B cell (primary cell): ENCODE data around the gene GAL3ST2. TPM values are rescaled to one million over a fixed set of nuclear protein-coding genes. Genes with fewer than 3 reads are reported as not detected.
"Not testable (repeated sequence)": the region's sequence is repeated elsewhere in the genome, so short reads cannot be mapped to it uniquely, and the experiment has no call there.

Experiments used
- ATAC-seq: fragments of 200-7000 bp; cut with Tn5 transposase; one replicate; pipeline ENCODE4 v1.10.0; 2021; ENCODE audit warnings: low read depth, mild to moderate bottlenecking, moderate number of reproducible peaks, moderate library complexity
- CTCF ChIA-PET: fragments of 350-600 bp; sonication (Branson Sonifier 250); formaldehyde crosslinking; loops from one replicate; lab custom pipeline; 2021; ENCODE audit warnings: antibody characterized with exemption, inconsistent platforms; lab: Charles Lee
- POLR2A ChIA-PET: fragments of 350-600 bp; sonication (Branson Sonifier 250); formaldehyde crosslinking; loops from one replicate; lab custom pipeline; 2021; ENCODE audit warnings: antibody characterized with exemption; lab: Charles Lee
- DNase-seq: peaks from one replicate; pipeline ENCODE4 v3.0.0; 2013
- H2AFZ ChIP-seq: 2 replicates; pipeline ENCODE4 v1.6.1; 2012; ENCODE audit warnings: mild to moderate bottlenecking, low read depth, low read length; ENCODE audit not compliant: insufficient read depth, poor library complexity, severe bottlenecking
- H3K27ac ChIP-seq, 2 donors: 1 replicate in 1 of 2; 2 replicates in 1 of 2; pipeline ENCODE4 v1.5.1; 2012 to 2013; ENCODE audit warnings: low read length in 2 of 2, mild to moderate bottlenecking in 2 of 2, moderate library complexity in 1 of 2
- H3K27me3 ChIP-seq, 4 experiments: fragments of 200-600 bp in 1 of 4; sonication (generic) in 1 of 4; replicated peaks in 1 of 4; 1 replicate in 2 of 4; 2 replicates in 2 of 4; pipeline versions ENCODE4 v1.6.1 to v1.7.0; 2013 to 2016; ENCODE audit warnings: low read length in 3 of 4, mild to moderate bottlenecking in 2 of 4, mixed read lengths in 1 of 4, moderate library complexity in 1 of 4; ENCODE audit not compliant: insufficient read depth in 4 of 4, control insufficient read depth in 3 of 4; ENCODE audit errors: control extremely low read depth in 1 of 4
- H3K36me3 ChIP-seq, 2 experiments: replicated peaks in 1 of 2; 1 replicate in 1 of 2; 2 replicates in 1 of 2; pipeline versions ENCODE4 v1.6.1 to v1.7.1; 2013; ENCODE audit warnings: low read length in 1 of 2; ENCODE audit not compliant: insufficient read depth in 2 of 2, control insufficient read depth in 1 of 2; ENCODE audit errors: control extremely low read depth in 1 of 2, extremely low read depth in 1 of 2
- H3K4me1 ChIP-seq, 2 donors: fragments of 200-600 bp in 1 of 2; sonication (generic) in 1 of 2; 1 replicate in 1 of 2; 2 replicates in 1 of 2; pipeline versions ENCODE4 v1.5.1 to v1.6.1; 2013 to 2017; ENCODE audit warnings: low read length in 2 of 2; ENCODE audit not compliant: control insufficient read depth in 2 of 2, insufficient read depth in 2 of 2
- H3K4me2 ChIP-seq: replicated peaks from 2 replicates; pipeline ENCODE3; 2012; ENCODE audit warnings: mild to moderate bottlenecking, low read depth, low read length; ENCODE audit not compliant: poor library complexity, severe bottlenecking
- H3K4me3 ChIP-seq, 5 experiments: fragments of 200-600 bp in 1 of 5; sonication (generic) in 1 of 5; 1 replicate in 3 of 5; 2 replicates in 2 of 5; pipeline versions ENCODE4 v1.5.1 to v1.7.0; 2011 to 2016; ENCODE audit warnings: low read length in 4 of 5, mild to moderate bottlenecking in 4 of 5, low read depth in 2 of 5, control low read depth in 1 of 5, moderate library complexity in 1 of 5; ENCODE audit not compliant: insufficient read depth in 1 of 5; ENCODE audit errors: control extremely low read depth in 1 of 5, extremely low read depth in 1 of 5
- H3K79me2 ChIP-seq: fragments of 200-600 bp; sonication (generic); one replicate; pipeline ENCODE4 v1.6.0; 2016; ENCODE audit warnings: low read length; ENCODE audit not compliant: control insufficient read depth, insufficient read depth
- H3K9ac ChIP-seq: fragments of 200-600 bp; sonication (generic); 2 replicates; pipeline ENCODE4 v1.6.1; 2017; ENCODE audit warnings: mild to moderate bottlenecking, low read length, moderate library complexity
- H3K9me3 ChIP-seq, 3 donors: one replicate each; pipeline versions ENCODE4 v1.6.1 to v1.7.1; 2013; ENCODE audit warnings: low read length in 2 of 3; ENCODE audit not compliant: control insufficient read depth in 2 of 3, insufficient read depth in 1 of 3; ENCODE audit errors: control extremely low read depth in 1 of 3
- H4K20me1 ChIP-seq: 2 replicates; pipeline ENCODE4 v1.6.0; 2012; ENCODE audit warnings: mild to moderate bottlenecking, low read length; ENCODE audit not compliant: insufficient read depth, control insufficient read depth, poor library complexity, severe bottlenecking
- H3K27ac Mint-ChIP-seq: one replicate; pipeline ENCODE4 v1.8.0; 2021; ENCODE audit warnings: mixed read lengths
- H3K27me3 Mint-ChIP-seq: one replicate; pipeline ENCODE4 v1.8.0; 2021; ENCODE audit warnings: mixed read lengths
- H3K4me1 Mint-ChIP-seq: one replicate; pipeline ENCODE4 v1.8.0; 2021; ENCODE audit warnings: mixed read lengths
- H3K4me3 Mint-ChIP-seq: one replicate; pipeline ENCODE4 v1.8.0; 2021; ENCODE audit warnings: mixed read lengths
- H3K9me3 Mint-ChIP-seq: one replicate; pipeline ENCODE4 v1.8.0; 2022; ENCODE audit warnings: mixed read lengths; ENCODE audit not compliant: insufficient read depth
- EZH2 ChIP-seq: IDR thresholded peaks from 2 replicates; pipeline ENCODE4 v1.6.1; 2012; ENCODE audit warnings: borderline replicate concordance, low read depth, mild to moderate bottlenecking, moderate library complexity, low read length; ENCODE audit not compliant: insufficient read depth, poor library complexity, severe bottlenecking
- WGBS: methylation state at CpG from one replicate; pipeline ENCODE4 v1.1.5; 2013; ENCODE audit warnings: missing lambda C conversion rate; ENCODE audit not compliant: insufficient coverage; 5-methylcytosine and 5-hydroxymethylcytosine counted together
- intact Hi-C: fragments of 100-400 bp; cut with micrococcal nuclease; formaldehyde crosslinking; loops from one replicate; pipeline ENCODE4 v1.10.0; 2022
- polyA plus RNA-seq: library from polyadenylated mRNA; depleted of rRNA; stranded (reverse); fragments of >200 nt; gene quantifications from 2 replicates; pipeline ENCODE4 v1.2.3, GENCODE V29; 2012
- total RNA-seq, 2 donors: library from RNA; stranded (reverse); fragments of 120-200 nt in 1 of 2; gene quantifications; 1 replicate in 1 of 2; 2 replicates in 1 of 2; pipeline versions ENCODE4 v1.2.3 to v1.2.4, GENCODE V29; 2013 to 2022
- TF ChIP-seq, protein P1 (sequence below): fragments of 200-600 bp; IDR thresholded peaks from one replicate; pipeline ENCODE4 v1.8.0; 2022; ENCODE audit warnings: antibody characterized with exemption, mild to moderate bottlenecking

GAL3ST2 gene
- total and polyA plus RNA-seq, 2 donors (not counting 1 experiment from before 2014, with no cell fraction given): 0.10 TPM; not detected in 1

DNA sequence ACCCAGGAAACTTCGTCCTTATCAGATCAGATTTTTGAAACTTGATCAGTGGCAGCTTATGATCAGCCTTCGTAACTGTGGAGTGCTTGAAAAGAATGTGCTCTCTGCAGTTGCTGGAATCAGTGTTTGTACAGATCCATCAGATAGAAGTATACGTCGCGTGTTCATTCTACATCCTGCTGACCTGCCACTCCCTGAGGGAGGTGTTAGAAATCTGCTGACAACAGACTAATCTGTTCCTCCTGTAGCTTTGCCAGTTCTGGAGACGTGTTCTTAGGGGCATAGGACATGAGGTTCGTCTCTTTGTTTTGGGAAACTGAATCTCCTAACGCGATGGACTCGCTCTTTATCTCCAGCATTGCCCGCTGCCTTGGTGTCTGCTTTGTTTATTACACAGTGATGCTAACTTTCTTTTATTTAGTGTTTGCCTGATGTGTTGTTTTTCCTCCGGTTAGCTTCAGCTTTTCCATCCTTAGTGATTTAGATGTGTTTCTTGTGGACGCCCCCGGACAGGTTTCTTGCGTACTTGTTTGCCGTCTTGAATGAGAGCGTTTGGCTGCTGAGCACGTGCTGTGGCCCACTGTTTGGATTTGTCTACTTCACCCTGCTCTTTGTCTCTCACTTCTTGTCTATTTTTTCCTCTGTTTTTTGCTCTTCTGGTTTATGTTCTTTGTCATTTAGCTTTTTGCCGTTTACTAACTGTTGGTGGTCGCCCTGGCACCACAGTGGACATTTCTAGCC is 17.4 kb upstream of the GAL3ST2 start:
- peaks cover 0 to 16% of the 10 kb centered on the region in 2 experiments for H3K36me3 ChIP-seq
- no peaks in the 10 kb centered on the region for H3K9me3 Mint-ChIP-seq
- DNase-seq: no peak
- H3K79me2 ChIP-seq: no peaks in the 10 kb centered on the region
- no peaks in the 10 kb centered on the region for H3K27me3 ChIP-seq
- no peak overlapping the region for H3K4me3 Mint-ChIP-seq
- no peaks in the 10 kb centered on the region for H3K27me3 Mint-ChIP-seq
- no peaks in the 10 kb centered on the region for H4K20me1 ChIP-seq
- TF ChIP-seq, protein P1, sequence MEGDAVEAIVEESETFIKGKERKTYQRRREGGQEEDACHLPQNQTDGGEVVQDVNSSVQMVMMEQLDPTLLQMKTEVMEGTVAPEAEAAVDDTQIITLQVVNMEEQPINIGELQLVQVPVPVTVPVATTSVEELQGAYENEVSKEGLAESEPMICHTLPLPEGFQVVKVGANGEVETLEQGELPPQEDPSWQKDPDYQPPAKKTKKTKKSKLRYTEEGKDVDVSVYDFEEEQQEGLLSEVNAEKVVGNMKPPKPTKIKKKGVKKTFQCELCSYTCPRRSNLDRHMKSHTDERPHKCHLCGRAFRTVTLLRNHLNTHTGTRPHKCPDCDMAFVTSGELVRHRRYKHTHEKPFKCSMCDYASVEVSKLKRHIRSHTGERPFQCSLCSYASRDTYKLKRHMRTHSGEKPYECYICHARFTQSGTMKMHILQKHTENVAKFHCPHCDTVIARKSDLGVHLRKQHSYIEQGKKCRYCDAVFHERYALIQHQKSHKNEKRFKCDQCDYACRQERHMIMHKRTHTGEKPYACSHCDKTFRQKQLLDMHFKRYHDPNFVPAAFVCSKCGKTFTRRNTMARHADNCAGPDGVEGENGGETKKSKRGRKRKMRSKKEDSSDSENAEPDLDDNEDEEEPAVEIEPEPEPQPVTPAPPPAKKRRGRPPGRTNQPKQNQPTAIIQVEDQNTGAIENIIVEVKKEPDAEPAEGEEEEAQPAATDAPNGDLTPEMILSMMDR: no peak
- no peak for TF ChIP-seq EZH2
- no peaks in the 10 kb centered on the region for H3K4me1 ChIP-seq
- ChIA-PET POLR2A (no interaction called here), CTCF (no interaction called here)
- H3K27ac Mint-ChIP-seq: peak overlapping the region; percentile 5
- H3K9me3 ChIP-seq: peaks cover 0 to 11% (median 5%) of the 10 kb centered on the region in 3 donors
- H3K4me1 Mint-ChIP-seq: no peaks in the 10 kb centered on the region
- 98% methylated on average over 16 of the region's 20 CpGs for WGBS
- H3K9ac ChIP-seq: no peak overlapping the region
- intact Hi-C loops: no loop called here
- no peak overlapping the region for H3K4me3 ChIP-seq
- ATAC-seq: no peak
- H3K27ac ChIP-seq: no peak overlapping the region
- H2AFZ ChIP-seq: no peak overlapping the region
- H3K4me2 ChIP-seq: no peak overlapping the region

DNA sequence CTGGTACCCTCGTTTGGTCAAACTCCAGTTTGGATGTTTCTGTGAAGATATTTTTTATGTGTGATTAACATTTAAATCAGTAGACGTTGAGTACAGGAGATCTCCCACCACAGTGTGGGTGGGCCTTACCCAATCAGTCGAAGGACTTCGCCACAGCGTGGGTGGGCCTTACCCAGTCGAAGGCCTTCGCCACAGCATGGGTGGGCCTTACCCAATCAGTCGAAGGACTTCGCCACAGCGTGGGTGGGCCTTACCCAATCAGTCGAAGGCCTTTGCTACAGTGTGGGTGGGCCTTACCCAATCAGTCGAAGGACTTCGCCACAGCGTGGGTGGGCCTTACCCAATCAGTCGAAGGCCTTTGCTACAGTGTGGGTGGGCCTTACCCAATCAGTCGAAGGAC is 16.7 kb upstream of the GAL3ST2 start:
- DNase-seq, POLR2A ChIA-PET: not testable (repeated sequence)

More for the DNA sequence above, 16.7 kb upstream of the GAL3ST2 start:
- H3K27me3 ChIP-seq, H3K9ac ChIP-seq, H3K4me3 Mint-ChIP-seq, H3K27ac ChIP-seq, intact Hi-C loops, H3K4me1 Mint-ChIP-seq, H3K9me3 Mint-ChIP-seq, H3K27me3 Mint-ChIP-seq, H3K4me3 ChIP-seq, H4K20me1 ChIP-seq, ATAC-seq, H3K79me2 ChIP-seq, H2AFZ ChIP-seq, H3K4me2 ChIP-seq, H3K4me1 ChIP-seq, CTCF ChIA-PET: not testable (repeated sequence)
- Histone ChIP-seq H3K9me3 (peaks cover 0 to 11% (median 5%) of the 10 kb centered on the region in 3 donors), H3K36me3 (peaks cover 0 to 16% of the 10 kb centered on the region in 2 experiments)
- no CpG with 5 or more reads among the region's 16 CpGs for WGBS
- H3K27ac Mint-ChIP-seq: peak overlapping the region; percentile 5
